Measurements from ENCODE around the gene YEATS2. TPM values are rescaled to one million over a fixed set of nuclear protein-coding genes. Genes with fewer than 3 reads are reported as not detected.

Gene YEATS2
- total RNA-seq, 1 donor from 2014 or later = 68.4 TPM

- no peak for DNase-seq (ENCODE audit: low spot score, unreplicated experiment)
- peaks cover 27% of the 10 kb centered on the region for H3K36me3 Mint-ChIP-seq (ENCODE audit: insufficient read depth)
- H3K27ac Mint-ChIP-seq = peak overlapping the region; percentile 81
- H3K9me3 Mint-ChIP-seq (ENCODE audit: low read depth) = no peaks in the 10 kb centered on the region
- H3K4me3 Mint-ChIP-seq (ENCODE audit: low read depth) = no peak overlapping the region
- no peaks in the 10 kb centered on the region for H3K4me1 Mint-ChIP-seq (ENCODE audit: low read depth)
- H3K27me3 Mint-ChIP-seq = no peaks in the 10 kb centered on the region
- no peak for TF ChIP-seq CTCF (IDR thresholded peaks at IDR 0.05; ENCODE audit: unreplicated experiment)
Observed at GRCh38 chr3:183718012-183718411, 20.4 kb downstream of the YEATS2 start.

- TF ChIP-seq CTCF (IDR thresholded peaks at IDR 0.05; ENCODE audit: unreplicated experiment) = no peak
- Mint-ChIP-seq H3K9me3 (ENCODE audit: low read depth) (no peaks in the 10 kb centered on the region), H3K4me3 (ENCODE audit: low read depth) (no peak overlapping the region), H3K27ac (no peak overlapping the region), H3K27me3 (no peaks in the 10 kb centered on the region), H3K36me3 (ENCODE audit: insufficient read depth) (peaks cover 51% of the 10 kb centered on the region), H3K4me1 (ENCODE audit: low read depth) (no peaks in the 10 kb centered on the region)
- DNase-seq (ENCODE audit: low spot score, unreplicated experiment) = no peak
Observed at GRCh38 chr3:183725387-183725786, 27.8 kb downstream of the YEATS2 start.

GRCh38 chr3:183728204-183728603 is 30.6 kb downstream of the YEATS2 start:
- no peaks in the 10 kb centered on the region for H3K4me1 Mint-ChIP-seq (ENCODE audit: low read depth)
- DNase-seq (ENCODE audit: low spot score, unreplicated experiment) = no peak
- H3K27ac Mint-ChIP-seq = no peak overlapping the region
- no peaks in the 10 kb centered on the region for H3K9me3 Mint-ChIP-seq (ENCODE audit: low read depth)
- no peak overlapping the region for H3K4me3 Mint-ChIP-seq (ENCODE audit: low read depth)
- TF ChIP-seq CTCF (IDR thresholded peaks at IDR 0.05; ENCODE audit: unreplicated experiment) = no peak
- no peaks in the 10 kb centered on the region for H3K27me3 Mint-ChIP-seq
- peaks cover 46% of the 10 kb centered on the region for H3K36me3 Mint-ChIP-seq (ENCODE audit: insufficient read depth)

GRCh38 chr3:183730361-183730760 is 32.8 kb downstream of the YEATS2 start:
- H3K4me3 Mint-ChIP-seq (ENCODE audit: low read depth) = no peak overlapping the region
- no peaks in the 10 kb centered on the region for H3K4me1 Mint-ChIP-seq (ENCODE audit: low read depth)
- no peaks in the 10 kb centered on the region for H3K9me3 Mint-ChIP-seq (ENCODE audit: low read depth)
- TF ChIP-seq CTCF (IDR thresholded peaks at IDR 0.05; ENCODE audit: unreplicated experiment) = no peak
- H3K27ac Mint-ChIP-seq = no peak overlapping the region
- no peaks in the 10 kb centered on the region for H3K27me3 Mint-ChIP-seq
- H3K36me3 Mint-ChIP-seq (ENCODE audit: insufficient read depth) = peaks cover 45% of the 10 kb centered on the region
- no peak for DNase-seq (ENCODE audit: low spot score, unreplicated experiment)

GRCh38 chr3:183731611-183732010 is 34.0 kb downstream of the YEATS2 start:
- Mint-ChIP-seq H3K4me1 (ENCODE audit: low read depth) (no peaks in the 10 kb centered on the region), H3K36me3 (ENCODE audit: insufficient read depth) (peaks cover 40% of the 10 kb centered on the region), H3K4me3 (ENCODE audit: low read depth) (no peak overlapping the region), H3K27me3 (no peaks in the 10 kb centered on the region), H3K9me3 (ENCODE audit: low read depth) (no peaks in the 10 kb centered on the region), H3K27ac (no peak overlapping the region)
- no peak for DNase-seq (ENCODE audit: low spot score, unreplicated experiment)
- no peak for TF ChIP-seq CTCF (IDR thresholded peaks at IDR 0.05; ENCODE audit: unreplicated experiment)

Data from progenitor cell of endocrine pancreas (in vitro differentiated cells).